Activated effector memory CD4-positive, alpha-beta T cell treated with anti-CD3 and anti-CD28 coated beads, Interleukin-2, amount 50 U/mL, for 16 hours (primary cell): ENCODE results near the gene PTPRCAP.

Experiments
- DNase-seq: peaks from one replicate; pipeline ENCODE4 v3.0.0-alpha.2; 2020

Gene PTPRCAP

GRCh38 chr11:67393990-67394389, 43.5 kb downstream of the PTPRCAP start:
- no peak for DNase-seq

DNA sequence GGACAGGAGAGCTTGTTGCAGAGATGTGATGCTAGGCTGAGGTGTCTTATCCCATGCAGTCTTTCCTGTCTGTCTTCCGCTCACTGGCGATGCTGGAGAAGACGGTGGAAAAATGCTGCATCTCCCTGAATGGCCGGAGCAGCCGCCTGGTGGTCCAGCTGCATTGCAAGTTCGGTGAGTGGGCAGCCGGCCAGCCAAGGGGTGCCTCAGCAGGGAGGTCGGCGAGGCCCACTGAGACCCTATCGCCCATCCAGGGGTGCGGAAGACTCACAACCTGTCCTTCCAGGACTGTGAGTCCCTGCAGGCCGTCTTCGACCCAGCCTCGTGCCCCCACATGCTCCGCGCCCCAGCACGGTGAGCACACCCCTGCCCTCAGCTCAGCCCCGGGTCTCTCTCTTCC, 44.0 kb downstream of the PTPRCAP start:
- DNase-seq, result no peak

GRCh38 chr11:67392183-67392715, 45.2 kb downstream of the PTPRCAP start:
- no peak for DNase-seq

- peak; percentile 97 for DNase-seq
These were observed 45.9 kb downstream of the PTPRCAP start, which contains the start of gene RAD9A for GRCh38 chr11:67391304-67392182. TSS of gene RAD9A (plus strand) at chr11:67391986. CDS start at chr11:67392045, 59 bp downstream.

- no peak for DNase-seq
These were observed 46.6 kb downstream of the PTPRCAP start for GRCh38 chr11:67390947-67391303.

GRCh38 chr11:67389477-67389876, 48.0 kb downstream of the PTPRCAP start:
- peak; percentile 83 for DNase-seq

GRCh38 chr11:67387518-67387917, 50.0 kb downstream of the PTPRCAP start:
- no peak for DNase-seq

DNA sequence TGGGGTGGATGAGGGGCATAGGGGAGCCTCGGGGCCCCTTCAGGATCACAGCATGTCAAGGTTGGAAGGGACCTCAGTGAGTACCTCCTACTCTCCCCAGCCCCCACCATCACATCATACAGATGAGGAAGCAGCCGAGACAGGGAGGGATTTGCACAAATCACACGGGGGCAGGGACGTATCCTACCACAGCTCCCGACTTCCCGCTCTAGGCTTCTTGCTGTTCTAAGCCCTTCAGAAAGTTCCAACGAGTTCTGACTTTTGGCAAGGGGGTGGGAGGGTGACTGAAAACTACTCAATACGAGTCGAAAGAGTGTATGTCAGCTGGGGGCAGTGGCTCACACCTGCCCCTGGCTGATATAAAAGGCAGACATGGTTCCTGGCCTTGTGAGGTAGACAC, 50.4 kb downstream of the PTPRCAP start:
- no peak for DNase-seq
